Vagina (tissue), 2 donors: Measurements from ENCODE around the gene KLHL6.

Experiments
- POLR2A ChIP-seq, 2 donors: fragments of 450-650 bp; IDR thresholded peaks; one replicate each; pipeline ENCODE4 v1.6.1; 2017; ENCODE audit warnings: antibody characterized with exemption in 2 of 2, mild to moderate bottlenecking in 2 of 2, moderate library complexity in 2 of 2
- POLR2AphosphoS5 ChIP-seq, 2 donors: sonication (generic); formaldehyde crosslinking; IDR thresholded peaks; one replicate each; pipeline ENCODE4 v1.9.0; 2017; ENCODE audit warnings: antibody characterized with exemption in 2 of 2, mild to moderate bottlenecking in 2 of 2, low read depth in 1 of 2; ENCODE audit not compliant: insufficient read depth in 1 of 2
- TF ChIP-seq, protein P1 (sequence below), 3 experiments: fragments of 450-650 bp in 2 of 3; fragments of 200-600 bp in 1 of 3; sonication (generic) in 1 of 3; IDR thresholded peaks; one replicate each; pipeline ENCODE4 v1.5.1; 2017 to 2019; ENCODE audit warnings: antibody characterized with exemption in 3 of 3, mild to moderate bottlenecking in 2 of 3, moderate library complexity in 2 of 3

DNA sequence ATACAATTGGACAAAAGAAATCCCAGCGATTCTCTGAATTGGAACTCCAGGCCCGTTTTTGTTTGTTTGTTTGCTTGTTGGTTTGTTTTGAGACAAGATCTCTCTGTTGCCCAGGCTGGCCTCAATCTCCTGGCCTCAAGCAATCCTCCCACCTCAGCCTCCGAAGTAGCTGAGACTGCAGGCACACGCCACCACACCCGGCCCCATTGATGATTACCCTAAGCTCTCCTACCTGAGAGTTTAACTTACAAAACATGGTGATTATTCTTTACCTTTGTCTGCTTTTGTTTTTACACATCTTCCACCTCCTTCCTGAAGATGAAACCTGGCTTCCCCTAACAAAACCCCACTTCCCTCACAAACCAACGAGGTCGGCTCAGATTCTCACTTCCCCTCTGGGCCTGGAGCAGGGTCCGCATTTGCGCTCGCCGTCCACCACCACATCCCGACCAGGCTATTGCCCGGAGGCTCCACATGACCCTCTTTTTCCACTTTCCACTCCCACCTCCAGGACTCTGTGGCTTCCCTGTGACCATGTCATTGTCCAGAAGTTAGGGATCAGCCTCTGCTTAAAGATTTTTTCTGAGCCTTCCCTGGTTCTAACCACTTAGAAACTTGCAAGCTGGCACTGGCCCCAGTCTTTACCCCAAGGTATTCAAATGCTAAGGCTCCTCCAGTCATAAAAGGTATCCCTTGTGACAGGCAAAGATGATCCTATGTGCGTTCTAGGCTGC lies 14.8 kb downstream of the KLHL6 start:
- TF ChIP-seq, protein P1, sequence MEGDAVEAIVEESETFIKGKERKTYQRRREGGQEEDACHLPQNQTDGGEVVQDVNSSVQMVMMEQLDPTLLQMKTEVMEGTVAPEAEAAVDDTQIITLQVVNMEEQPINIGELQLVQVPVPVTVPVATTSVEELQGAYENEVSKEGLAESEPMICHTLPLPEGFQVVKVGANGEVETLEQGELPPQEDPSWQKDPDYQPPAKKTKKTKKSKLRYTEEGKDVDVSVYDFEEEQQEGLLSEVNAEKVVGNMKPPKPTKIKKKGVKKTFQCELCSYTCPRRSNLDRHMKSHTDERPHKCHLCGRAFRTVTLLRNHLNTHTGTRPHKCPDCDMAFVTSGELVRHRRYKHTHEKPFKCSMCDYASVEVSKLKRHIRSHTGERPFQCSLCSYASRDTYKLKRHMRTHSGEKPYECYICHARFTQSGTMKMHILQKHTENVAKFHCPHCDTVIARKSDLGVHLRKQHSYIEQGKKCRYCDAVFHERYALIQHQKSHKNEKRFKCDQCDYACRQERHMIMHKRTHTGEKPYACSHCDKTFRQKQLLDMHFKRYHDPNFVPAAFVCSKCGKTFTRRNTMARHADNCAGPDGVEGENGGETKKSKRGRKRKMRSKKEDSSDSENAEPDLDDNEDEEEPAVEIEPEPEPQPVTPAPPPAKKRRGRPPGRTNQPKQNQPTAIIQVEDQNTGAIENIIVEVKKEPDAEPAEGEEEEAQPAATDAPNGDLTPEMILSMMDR (IDR thresholded peaks at IDR 0.05): no peak
- no peak for TF ChIP-seq POLR2A (IDR thresholded peaks at IDR 0.05)
- no peak for TF ChIP-seq POLR2AphosphoS5 (IDR thresholded peaks at IDR 0.05; ENCODE audit: insufficient read depth in 1 of 2, low read depth in 1 of 2)
